K562 (cell line): ENCODE data around the gene STARD3NL. TPM values are rescaled to one million over a fixed set of nuclear protein-coding genes. Genes with fewer than 3 reads are reported as not detected.

Experiments used
- ATAC-seq: fragments of 200-7000 bp; cut with Tn5 transposase; 3 replicates; pipeline ENCODE4 v1.9.1; 2020; ENCODE audit warnings: moderate library complexity
- BruUV-seq: library from RNA; stranded (reverse); fragments of 400-500 nt; replicated peaks from 2 replicates; lab custom pipeline; 2021; lab: Mats Ljungman, UMichigan
- CTCF ChIA-PET: fragments of 300-600 bp; formaldehyde crosslinking; extraction: SDS; loops from one replicate; lab custom pipeline; 2021; ENCODE audit warnings: low intra/inter-chr PET ratio; lab: Yijun Ruan, JAX
- POLR2A ChIA-PET: fragments of 300-600, 350-650 bp; sonication (Branson Sonifier 250); formaldehyde crosslinking; extraction: SDS; loops from one replicate; lab custom pipeline; 2021; ENCODE audit warnings: antibody characterized with exemption, inconsistent platforms; lab: Yijun Ruan, JAX
- DNase-seq, 4 experiments: peaks; one replicate each; pipeline versions ENCODE4 v3.0.0 to v3.0.0-alpha.2; 2011 to 2018; ENCODE audit warnings: low spot score in 3 of 4, mixed read lengths in 3 of 4; ENCODE audit errors: extremely low read depth in 1 of 4
- FAIRE-seq: peaks from 2 replicates; lab custom pipeline; 2011; peaks lifted over from hg19 to GRCh38; lab: Jason Lieb, UNC
- H2AFZ ChIP-seq: 2 replicates; pipeline ENCODE4 v1.6.0; 2011; ENCODE audit warnings: low read depth, low read length, control low read depth, inconsistent platforms
- H3K27ac ChIP-seq: fragments of 200-600 bp; 3 replicates; pipeline ENCODE4 v1.8.0; 2011; ENCODE audit warnings: low read depth, mild to moderate bottlenecking, control low read depth, inconsistent platforms, low read length, moderate library complexity, mixed read lengths; ENCODE audit errors: extremely low read depth
- H3K27me3 ChIP-seq, 2 experiments: fragments of 300-600 bp in 1 of 2; 2 replicates in 1 of 2; 3 replicates in 1 of 2; pipeline versions ENCODE4 v1.6.0 to v1.8.0; 2011; ENCODE audit warnings: inconsistent platforms in 2 of 2, low read length in 2 of 2, mild to moderate bottlenecking in 1 of 2, mixed read lengths in 1 of 2, moderate library complexity in 1 of 2; ENCODE audit not compliant: control insufficient read depth in 2 of 2, insufficient read depth in 2 of 2
- H3K36me3 ChIP-seq: fragments of 300-600 bp; 3 replicates; pipeline ENCODE4 v1.8.0; 2011; ENCODE audit warnings: mild to moderate bottlenecking, low read length, inconsistent platforms; ENCODE audit not compliant: control insufficient read depth, insufficient read depth
- H3K4me1 ChIP-seq, 2 experiments: fragments of 200-600 bp in 1 of 2; replicated peaks in 1 of 2; 2 replicates in 1 of 2; 3 replicates in 1 of 2; pipeline versions ENCODE4 v1.5.1 to v1.8.0; 2011; ENCODE audit warnings: inconsistent platforms in 2 of 2, low read length in 2 of 2, mild to moderate bottlenecking in 1 of 2, mixed read lengths in 1 of 2, moderate library complexity in 1 of 2; ENCODE audit not compliant: control insufficient read depth in 2 of 2, insufficient read depth in 2 of 2
- H3K4me2 ChIP-seq: 2 replicates; pipeline ENCODE4 v1.6.1; 2011; ENCODE audit warnings: low read length, control low read depth, inconsistent platforms, mixed read lengths; ENCODE audit not compliant: insufficient read depth
- H3K4me3 ChIP-seq: fragments of 200-600 bp; sonication (generic), shearing (Covaris generic); 2 replicates; pipeline ENCODE4 v1.5.1; 2016; ENCODE audit warnings: control low read depth, inconsistent platforms
- H3K79me2 ChIP-seq: fragments of 200-600 bp; 3 replicates; pipeline ENCODE4 v1.8.0; 2011; ENCODE audit warnings: low read length, inconsistent platforms; ENCODE audit not compliant: control insufficient read depth, insufficient read depth
- H3K9ac ChIP-seq, 2 experiments: 2 replicates each; pipeline versions ENCODE4 v1.6.0 to v1.6.1; 2011; ENCODE audit warnings: low read depth in 2 of 2, low read length in 2 of 2, control low read depth in 1 of 2, inconsistent platforms in 1 of 2, mild to moderate bottlenecking in 1 of 2, mixed read lengths in 1 of 2; ENCODE audit not compliant: insufficient read depth in 1 of 2
- H3K9me1 ChIP-seq: one replicate; pipeline ENCODE4 v1.6.0; 2011; ENCODE audit warnings: inconsistent platforms, mild to moderate bottlenecking, low read length, moderate library complexity; ENCODE audit not compliant: control insufficient read depth, insufficient read depth
- H3K9me3 ChIP-seq: replicated peaks from 2 replicates; pipeline ENCODE4 v1.5.1; 2011; ENCODE audit warnings: low read depth, low read length, inconsistent platforms; ENCODE audit not compliant: control insufficient read depth, insufficient read depth
- H4K20me1 ChIP-seq: replicated peaks from 2 replicates; pipeline ENCODE4 v1.6.1; 2011; ENCODE audit warnings: low read length, inconsistent platforms, mixed read lengths; ENCODE audit not compliant: control insufficient read depth, insufficient read depth
- ATF1 ChIP-seq, 2 experiments: fragments of 450-650 bp in 1 of 2; IDR thresholded peaks; 2 replicates each; pipeline ENCODE4 v1.6.1; 2016; ENCODE audit warnings: missing compliant biosample characterization in 1 of 2, missing genetic modification characterization in 1 of 2
- CC2D1A ChIP-seq: fragments of 450-650 bp; IDR thresholded peaks from 2 replicates; pipeline ENCODE4 v1.6.1; 2017; ENCODE audit warnings: mild to moderate bottlenecking
- CCNT2 ChIP-seq: IDR thresholded peaks from 2 replicates; pipeline ENCODE4 v1.6.1; 2011; ENCODE audit warnings: borderline replicate concordance, low read depth, mild to moderate bottlenecking, moderate library complexity, mixed read lengths, low read length; ENCODE audit not compliant: insufficient read length; ENCODE audit errors: extremely low read depth
- DPF2 ChIP-seq: fragments of 450-650 bp; IDR thresholded peaks from 2 replicates; pipeline ENCODE4 v1.6.1; 2016
- KLF1 ChIP-seq: fragments of 450-650 bp; IDR thresholded peaks from 2 replicates; pipeline ENCODE4 v1.6.1; 2016; ENCODE audit warnings: missing genetic modification characterization, missing compliant biosample characterization
- NFE2L1 ChIP-seq: fragments of 450-650 bp; IDR thresholded peaks from 2 replicates; pipeline ENCODE4 v1.6.1; 2016; ENCODE audit warnings: missing genetic modification characterization, low read depth, mild to moderate bottlenecking, missing compliant biosample characterization, moderate library complexity, borderline replicate concordance
- POLR2H ChIP-seq: IDR thresholded peaks from 2 replicates; pipeline ENCODE4 v1.6.1; 2016; ENCODE audit warnings: missing genetic modification characterization, low read depth, mild to moderate bottlenecking, control low read depth, missing compliant biosample characterization, moderate library complexity
- TCF7L2 ChIP-seq: fragments of 150-350 bp; IDR thresholded peaks from 2 replicates; pipeline ENCODE4 v1.6.1; 2016; ENCODE audit warnings: low read depth, mild to moderate bottlenecking, low read length, moderate library complexity
- ZNF584 ChIP-seq: fragments of 200-800 bp; sonication (Bioruptor generic); IDR thresholded peaks from 2 replicates; pipeline ENCODE4 v1.6.1; 2016; ENCODE audit warnings: low read depth, mild to moderate bottlenecking, missing genetic modification characterization, missing compliant biosample characterization
- WGBS: fragments of 100-300 bp; shearing (Covaris generic); methylation state at CpG from one replicate; pipeline ENCODE4 v1.1.6; 2016; ENCODE audit warnings: low coverage, mixed read lengths; ENCODE audit not compliant: insufficient coverage; ENCODE audit errors: missing lambda C conversion rate; 5-methylcytosine and 5-hydroxymethylcytosine counted together
- in situ Hi-C: fragments of 300-500 bp; cut with MboI; formaldehyde crosslinking; loops from 4 replicates; pipeline ENCODE4 v1.15.0; 2018; ENCODE audit warnings: inconsistent platforms, mixed read lengths
- intact Hi-C: fragments of 100-400 bp; cut with micrococcal nuclease; formaldehyde crosslinking; loops from 2 replicates; pipeline ENCODE4 v1.14.2; 2022
- polyA plus RNA-seq, 8 experiments: library from polyadenylated mRNA; depleted of rRNA in 4 of 8; stranded (reverse) in 5 of 8; unstranded in 3 of 8; fragments of >200 nt; fragmentation: Nextera tagmentation in 2 of 8; fragmentation: Illumina TruSeq in 1 of 8; extraction: Ambion mirVana in 2 of 8; extraction: Trizol in 1 of 8; gene quantifications; 2 replicates each; pipeline versions ENCODE4 v1.2.1 to v1.2.3, GENCODE V29; 2011 to 2014; ENCODE audit warnings: inconsistent platforms in 1 of 8, missing spikeins in 1 of 8
- total RNA-seq, 7 experiments: library from RNA; depleted of rRNA in 6 of 7; stranded (reverse); fragments of >200 nt in 6 of 7; fragmentation: Illumina TruSeq in 2 of 7; extraction: Trizol in 2 of 7; gene quantifications; 2 replicates each; pipeline versions ENCODE4 v1.2.1 to v1.2.3, GENCODE V29; 2011 to 2021; ENCODE audit warnings: low replicate concordance in 1 of 7
- TF ChIP-seq, protein P1 (sequence below), 2 experiments: fragments of 450-650 bp in 1 of 2; sonication (generic) in 1 of 2; formaldehyde crosslinking in 1 of 2; IDR thresholded peaks in 1 of 2; conservative IDR thresholded peaks in 1 of 2; 2 replicates each; pipeline versions ENCODE4 v1.6.1 to v1.8.1; 2016 to 2023; ENCODE audit warnings: mild to moderate bottlenecking in 2 of 2, moderate library complexity in 2 of 2, inconsistent platforms in 1 of 2, missing genetic modification reagents in 1 of 2
- TF ChIP-seq, protein P2 (sequence below): fragments of 200-800 bp; sonication (Bioruptor generic); IDR thresholded peaks from 2 replicates; pipeline ENCODE4 v1.6.1; 2017; ENCODE audit warnings: missing genetic modification characterization, missing compliant biosample characterization
- TF ChIP-seq, protein P3 (sequence below): fragments of 450-650 bp; IDR thresholded peaks from 2 replicates; pipeline ENCODE4 v1.6.1; 2017; ENCODE audit warnings: mild to moderate bottlenecking, moderate library complexity
- TF ChIP-seq, protein P4 (sequence below): fragments of 450-650 bp; IDR thresholded peaks from 2 replicates; pipeline ENCODE4 v1.7.0; 2016; ENCODE audit warnings: borderline replicate concordance
- TF ChIP-seq, protein P5 (sequence below): fragments of 250-450 bp; sonication (Bioruptor Pico); IDR thresholded peaks from 2 replicates; pipeline ENCODE4 v1.8.0; 2022; ENCODE audit warnings: inconsistent platforms

STARD3NL gene
- total and polyA plus RNA-seq, 9 of the 15 experiments (the other 6 are each of a cell fraction or from before 2014, with no cell fraction given) = 42.2 to 90.0 (median 57.6) TPM

DNA sequence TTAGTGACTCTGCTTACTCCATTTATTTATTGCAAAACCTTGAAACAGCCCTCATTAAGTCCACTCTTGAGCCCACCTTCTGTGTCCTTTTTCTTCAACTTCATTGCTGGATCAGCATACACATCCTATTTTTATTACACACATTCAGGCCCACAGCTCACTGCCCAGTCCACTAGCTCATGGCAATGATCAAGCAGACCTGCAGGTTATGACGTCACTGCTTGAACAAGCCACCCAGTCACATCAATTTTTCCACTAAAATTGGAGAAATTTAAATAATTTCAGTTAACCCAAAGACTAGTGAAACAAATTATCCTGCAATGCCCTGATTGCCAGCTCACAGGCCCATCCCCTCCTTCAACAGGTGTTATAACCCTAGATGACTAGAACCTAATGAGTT is 16.0 kb upstream of the STARD3NL start:
- Histone ChIP-seq H3K9me3 (no peaks in the 10 kb centered on the region), H4K20me1 (no peaks in the 10 kb centered on the region), H3K79me2 (no peaks in the 10 kb centered on the region), H3K27ac (no peak overlapping the region), H3K27me3 (no peaks in the 10 kb centered on the region), H3K4me2 (no peak overlapping the region), H2AFZ (no peak overlapping the region), H3K4me1 (0 out of 5 replicates have a peak, but pooled peaks cover 0 to 2% of the 10 kb centered on the region in 2 experiments), H3K36me3 (no peaks in the 10 kb centered on the region), H3K9ac (no peak overlapping the region), H3K4me3 (no peak overlapping the region), H3K9me1 (no peaks in the 10 kb centered on the region)
- ChIA-PET CTCF (no interaction called here), POLR2A (no interaction called here)
- ATAC-seq = no peak
- no TSS peak for BruUV-seq
- no peak for DNase-seq
- WGBS = 6% methylated on average over 1 of the region's 1 CpG
- intact Hi-C loops = no loop called here
- FAIRE-seq = no peak
- in situ Hi-C loops = no loop called here
- no peak for TF ChIP-seq DPF2
- no peak for TF ChIP-seq CCNT2
- no peak for TF ChIP-seq KLF1 (tag)
- TF ChIP-seq ATF1 (CRISPR knock-in tag; IDR thresholded peaks at IDR 0.05) = no peak
- peak; percentile 33; the same call in 1 of the 2 replicates for TF ChIP-seq ATF1 (tag; IDR thresholded peaks at IDR 0.05)
- TF ChIP-seq, protein P1, sequence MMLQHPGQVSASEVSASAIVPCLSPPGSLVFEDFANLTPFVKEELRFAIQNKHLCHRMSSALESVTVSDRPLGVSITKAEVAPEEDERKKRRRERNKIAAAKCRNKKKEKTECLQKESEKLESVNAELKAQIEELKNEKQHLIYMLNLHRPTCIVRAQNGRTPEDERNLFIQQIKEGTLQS (IDR thresholded peaks at IDR 0.05) = peak; percentile 48; the same call in 1 of the 2 replicates
- TF ChIP-seq, protein P1 (CRISPR knock-in tag; conservative IDR thresholded peaks at IDR 0.05) = no peak
- TF ChIP-seq NFE2L1 = no peak
- TF ChIP-seq, protein P2, sequence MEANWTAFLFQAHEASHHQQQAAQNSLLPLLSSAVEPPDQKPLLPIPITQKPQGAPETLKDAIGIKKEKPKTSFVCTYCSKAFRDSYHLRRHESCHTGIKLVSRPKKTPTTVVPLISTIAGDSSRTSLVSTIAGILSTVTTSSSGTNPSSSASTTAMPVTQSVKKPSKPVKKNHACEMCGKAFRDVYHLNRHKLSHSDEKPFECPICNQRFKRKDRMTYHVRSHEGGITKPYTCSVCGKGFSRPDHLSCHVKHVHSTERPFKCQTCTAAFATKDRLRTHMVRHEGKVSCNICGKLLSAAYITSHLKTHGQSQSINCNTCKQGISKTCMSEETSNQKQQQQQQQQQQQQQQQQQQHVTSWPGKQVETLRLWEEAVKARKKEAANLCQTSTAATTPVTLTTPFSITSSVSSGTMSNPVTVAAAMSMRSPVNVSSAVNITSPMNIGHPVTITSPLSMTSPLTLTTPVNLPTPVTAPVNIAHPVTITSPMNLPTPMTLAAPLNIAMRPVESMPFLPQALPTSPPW (CRISPR knock-in tag) = no peak
- no peak for TF ChIP-seq CC2D1A
- TF ChIP-seq, protein P3, sequence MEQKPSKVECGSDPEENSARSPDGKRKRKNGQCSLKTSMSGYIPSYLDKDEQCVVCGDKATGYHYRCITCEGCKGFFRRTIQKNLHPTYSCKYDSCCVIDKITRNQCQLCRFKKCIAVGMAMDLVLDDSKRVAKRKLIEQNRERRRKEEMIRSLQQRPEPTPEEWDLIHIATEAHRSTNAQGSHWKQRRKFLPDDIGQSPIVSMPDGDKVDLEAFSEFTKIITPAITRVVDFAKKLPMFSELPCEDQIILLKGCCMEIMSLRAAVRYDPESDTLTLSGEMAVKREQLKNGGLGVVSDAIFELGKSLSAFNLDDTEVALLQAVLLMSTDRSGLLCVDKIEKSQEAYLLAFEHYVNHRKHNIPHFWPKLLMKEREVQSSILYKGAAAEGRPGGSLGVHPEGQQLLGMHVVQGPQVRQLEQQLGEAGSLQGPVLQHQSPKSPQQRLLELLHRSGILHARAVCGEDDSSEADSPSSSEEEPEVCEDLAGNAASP = no peak
- TF ChIP-seq ZNF584 = no peak
- TF ChIP-seq, protein P4, sequence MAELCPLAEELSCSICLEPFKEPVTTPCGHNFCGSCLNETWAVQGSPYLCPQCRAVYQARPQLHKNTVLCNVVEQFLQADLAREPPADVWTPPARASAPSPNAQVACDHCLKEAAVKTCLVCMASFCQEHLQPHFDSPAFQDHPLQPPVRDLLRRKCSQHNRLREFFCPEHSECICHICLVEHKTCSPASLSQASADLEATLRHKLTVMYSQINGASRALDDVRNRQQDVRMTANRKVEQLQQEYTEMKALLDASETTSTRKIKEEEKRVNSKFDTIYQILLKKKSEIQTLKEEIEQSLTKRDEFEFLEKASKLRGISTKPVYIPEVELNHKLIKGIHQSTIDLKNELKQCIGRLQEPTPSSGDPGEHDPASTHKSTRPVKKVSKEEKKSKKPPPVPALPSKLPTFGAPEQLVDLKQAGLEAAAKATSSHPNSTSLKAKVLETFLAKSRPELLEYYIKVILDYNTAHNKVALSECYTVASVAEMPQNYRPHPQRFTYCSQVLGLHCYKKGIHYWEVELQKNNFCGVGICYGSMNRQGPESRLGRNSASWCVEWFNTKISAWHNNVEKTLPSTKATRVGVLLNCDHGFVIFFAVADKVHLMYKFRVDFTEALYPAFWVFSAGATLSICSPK = no peak
- TF ChIP-seq TCF7L2 = no peak
- TF ChIP-seq POLR2H (tag) = no peak
- TF ChIP-seq, protein P5, sequence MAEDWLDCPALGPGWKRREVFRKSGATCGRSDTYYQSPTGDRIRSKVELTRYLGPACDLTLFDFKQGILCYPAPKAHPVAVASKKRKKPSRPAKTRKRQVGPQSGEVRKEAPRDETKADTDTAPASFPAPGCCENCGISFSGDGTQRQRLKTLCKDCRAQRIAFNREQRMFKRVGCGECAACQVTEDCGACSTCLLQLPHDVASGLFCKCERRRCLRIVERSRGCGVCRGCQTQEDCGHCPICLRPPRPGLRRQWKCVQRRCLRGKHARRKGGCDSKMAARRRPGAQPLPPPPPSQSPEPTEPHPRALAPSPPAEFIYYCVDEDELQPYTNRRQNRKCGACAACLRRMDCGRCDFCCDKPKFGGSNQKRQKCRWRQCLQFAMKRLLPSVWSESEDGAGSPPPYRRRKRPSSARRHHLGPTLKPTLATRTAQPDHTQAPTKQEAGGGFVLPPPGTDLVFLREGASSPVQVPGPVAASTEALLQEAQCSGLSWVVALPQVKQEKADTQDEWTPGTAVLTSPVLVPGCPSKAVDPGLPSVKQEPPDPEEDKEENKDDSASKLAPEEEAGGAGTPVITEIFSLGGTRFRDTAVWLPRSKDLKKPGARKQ (CRISPR knock-in tag) = no peak
